Fibroblast of skin of right biceps (primary cell): ENCODE measurements around the gene ACTR5.
A peak's percentile ranks its signal among the peaks of the same experiment; 100 is the strongest.

Source experiments
- DNase-seq: peaks from one replicate; pipeline ENCODE4 v3.0.0-alpha.2; 2013

Gene ACTR5

DNA sequence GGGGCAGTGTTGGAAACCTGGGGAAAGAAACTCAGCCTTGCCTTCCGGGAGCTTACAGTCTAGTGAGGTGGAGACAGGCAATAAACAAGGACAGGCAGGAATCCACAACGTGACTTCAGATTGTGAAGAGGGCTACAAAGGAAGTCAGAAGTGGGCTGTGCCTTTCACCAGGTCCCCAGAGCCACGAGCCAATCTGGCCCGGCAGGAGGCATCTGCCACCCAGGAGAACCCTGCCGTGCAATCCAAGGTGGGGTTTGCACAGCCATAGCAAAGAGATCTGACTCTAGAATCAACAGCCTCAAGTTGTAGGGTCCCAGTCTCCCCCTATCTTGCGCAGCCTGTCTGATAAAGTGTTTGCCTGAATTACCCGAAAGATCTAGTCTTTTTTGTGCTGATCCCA lies 18.5 kb upstream of the ACTR5 start:
- no peak for DNase-seq

DNA sequence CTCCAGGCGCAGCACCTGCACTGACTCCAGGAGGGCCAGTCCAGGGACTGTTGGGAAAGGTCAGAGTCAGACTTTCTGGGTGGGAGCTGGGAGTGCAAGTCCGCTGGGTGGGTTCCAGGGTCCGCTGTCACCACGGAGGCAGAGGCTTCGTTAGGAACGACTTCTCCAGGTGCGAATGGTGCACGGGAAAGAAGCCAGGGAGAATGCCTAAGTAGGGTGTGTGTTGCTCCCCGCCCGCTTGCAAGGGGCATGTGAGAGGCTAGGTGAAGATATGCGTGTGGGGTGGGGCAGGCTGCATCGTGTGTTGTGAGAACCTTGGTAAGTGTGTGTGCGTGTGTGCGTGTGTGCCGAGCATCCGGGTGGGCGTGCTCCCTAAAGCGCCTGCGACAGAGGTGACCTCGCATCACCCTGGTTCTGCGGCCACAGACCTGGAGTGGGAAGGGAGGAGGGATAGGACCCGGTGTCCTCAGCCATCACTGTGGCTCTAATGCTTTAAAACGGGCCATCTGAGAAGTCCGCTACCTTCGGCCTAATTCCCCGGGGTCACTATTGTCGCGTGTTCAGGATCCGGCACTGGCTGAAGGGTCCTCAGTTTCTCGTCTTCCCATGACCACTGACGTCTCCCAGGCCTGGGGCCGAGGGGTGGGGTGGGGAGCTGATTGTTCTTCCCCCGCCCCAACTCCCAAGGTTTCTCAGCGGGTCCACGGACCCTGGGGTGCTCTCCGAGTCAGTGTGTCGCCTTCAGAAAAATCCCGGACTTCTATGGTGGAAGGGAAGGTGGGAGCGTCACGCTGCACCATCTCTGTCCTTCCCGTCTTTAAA lies 17.9 kb upstream of the ACTR5 start:
- no peak for DNase-seq

DNA sequence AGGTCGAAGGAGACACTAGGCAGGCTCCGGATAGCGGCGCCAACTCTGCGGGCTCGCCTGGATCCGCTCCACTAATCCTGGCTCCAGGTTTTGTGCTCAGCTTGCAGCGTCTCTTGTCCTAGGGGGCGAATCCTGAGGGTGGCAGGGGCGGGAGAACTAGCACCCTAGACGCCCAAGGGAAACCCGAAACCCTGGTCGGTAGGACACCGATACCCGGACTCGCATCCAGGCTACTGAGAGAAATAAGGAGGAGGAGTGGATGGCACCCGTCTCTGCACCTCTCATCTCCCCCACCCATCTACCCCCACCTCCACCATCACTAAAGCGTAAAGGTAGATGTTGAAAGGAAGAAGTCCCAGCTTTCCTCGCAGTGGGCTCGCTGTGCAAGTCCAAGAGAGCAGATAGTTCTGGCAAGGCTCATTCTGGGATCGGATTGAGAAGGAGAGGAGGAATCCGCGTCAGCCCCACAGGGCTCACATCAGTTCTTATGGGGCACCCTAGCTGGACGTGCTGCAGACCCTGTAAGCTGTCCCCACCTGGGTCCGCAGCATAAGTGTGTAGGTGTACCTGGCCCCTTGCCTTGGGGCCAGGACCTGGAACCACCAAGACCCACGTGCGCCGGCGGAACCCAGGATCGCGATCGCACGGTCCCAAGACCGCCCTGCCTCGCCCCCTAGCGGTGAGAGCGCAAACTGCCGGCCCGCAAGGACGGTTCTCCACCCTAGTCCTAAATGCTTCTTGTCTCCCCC lies 17.1 kb upstream of the ACTR5 start:
- peak; percentile 57 for DNase-seq

DNA sequence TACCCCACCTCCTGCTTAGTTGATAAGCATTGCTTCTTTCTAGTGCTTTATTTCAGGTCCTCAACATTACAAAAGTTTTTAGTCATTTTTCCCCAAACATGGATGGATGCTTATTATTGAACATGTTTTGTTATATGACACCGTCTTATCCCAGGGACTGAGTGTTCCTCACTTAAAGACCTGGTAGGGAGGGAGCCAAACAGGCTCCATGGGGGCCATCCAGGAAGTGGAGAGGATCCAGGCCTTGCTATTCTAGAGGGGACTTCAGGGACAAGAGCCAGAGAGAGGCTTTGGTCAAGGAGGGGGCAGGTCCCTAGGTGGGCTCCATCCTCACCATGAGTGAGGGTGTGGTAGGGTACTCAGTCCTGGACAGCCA lies 16.5 kb upstream of the ACTR5 start:
- DNase-seq = no peak

DNA sequence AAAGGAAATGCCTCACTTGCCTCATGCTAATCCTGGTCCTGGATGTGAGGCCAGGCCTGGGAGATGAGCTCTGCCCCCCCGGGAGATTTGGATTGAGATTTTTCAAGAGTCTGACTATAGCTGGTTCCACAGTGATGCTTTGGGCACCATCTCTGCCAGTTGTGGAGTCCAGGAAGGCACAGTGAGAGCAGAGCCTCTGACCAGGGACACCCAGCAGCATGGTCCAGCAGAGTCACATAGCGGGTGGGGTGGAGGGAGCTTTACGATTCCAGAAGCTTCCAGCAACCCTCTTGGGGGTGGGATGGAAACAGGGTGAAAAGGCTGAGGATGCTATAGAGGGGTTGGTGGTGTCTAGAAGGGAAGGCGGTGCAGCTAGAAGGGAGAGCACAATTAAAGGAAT lies 15.3 kb upstream of the ACTR5 start:
- DNase-seq = no peak

DNA sequence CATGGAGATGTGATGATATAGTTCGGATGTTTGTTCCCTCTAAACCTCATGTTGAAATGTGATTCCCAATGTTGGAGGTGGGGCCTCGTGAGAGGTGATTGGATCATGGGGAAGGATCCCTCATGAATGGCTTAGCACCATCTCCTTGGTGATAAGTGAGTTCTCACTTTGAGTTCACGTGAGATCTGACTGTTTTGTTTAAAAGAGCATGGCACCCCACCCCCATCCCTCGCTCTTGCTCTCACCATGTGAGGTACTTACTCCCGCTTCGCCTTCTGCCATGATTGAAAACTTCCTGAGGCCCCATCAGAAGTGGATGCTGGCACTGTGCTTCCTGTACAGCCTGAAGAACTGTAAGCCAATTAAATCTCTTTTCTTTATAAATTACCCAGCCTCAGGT lies 13.1 kb upstream of the ACTR5 start:
- DNase-seq = no peak

DNA sequence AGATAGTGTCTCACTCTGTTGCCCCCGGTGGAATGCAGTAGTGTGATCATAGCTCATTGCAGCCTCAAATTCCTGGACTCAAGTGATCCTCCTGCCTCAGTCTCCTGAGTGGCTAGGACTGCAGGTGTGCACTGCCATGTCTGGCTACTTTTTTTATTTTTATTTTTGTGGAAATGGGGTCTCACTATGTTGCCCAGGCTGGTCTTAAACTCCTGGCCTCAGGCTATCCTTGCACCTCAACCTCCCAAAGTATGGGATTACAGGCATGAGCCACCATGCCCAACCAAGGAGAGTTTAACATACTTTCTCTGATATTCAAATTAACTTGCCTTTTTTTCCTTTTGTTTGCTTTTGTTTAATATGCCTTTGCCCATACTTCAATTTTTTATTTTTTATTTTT lies 10.4 kb upstream of the ACTR5 start:
- no peak for DNase-seq

DNA sequence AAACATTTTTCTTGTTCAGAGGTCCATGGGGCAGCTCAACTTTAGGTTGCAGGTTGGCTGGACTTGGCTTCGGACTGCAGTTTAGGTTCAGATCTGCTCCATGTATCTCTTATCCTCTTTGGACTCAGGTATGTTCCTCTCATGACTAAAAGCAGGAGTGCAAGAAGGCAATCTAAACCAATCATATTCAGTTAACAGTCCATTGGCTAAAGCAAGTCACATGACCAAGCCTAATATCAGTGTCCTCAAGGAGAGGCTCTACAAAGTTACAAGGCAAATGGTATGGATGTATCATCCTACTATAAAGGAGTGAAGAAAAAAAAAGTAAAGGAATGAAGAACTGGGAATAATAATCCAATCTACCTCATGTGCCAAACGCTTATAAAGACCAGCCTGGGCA lies 2.5 kb upstream of the ACTR5 start:
- DNase-seq = no peak

DNA sequence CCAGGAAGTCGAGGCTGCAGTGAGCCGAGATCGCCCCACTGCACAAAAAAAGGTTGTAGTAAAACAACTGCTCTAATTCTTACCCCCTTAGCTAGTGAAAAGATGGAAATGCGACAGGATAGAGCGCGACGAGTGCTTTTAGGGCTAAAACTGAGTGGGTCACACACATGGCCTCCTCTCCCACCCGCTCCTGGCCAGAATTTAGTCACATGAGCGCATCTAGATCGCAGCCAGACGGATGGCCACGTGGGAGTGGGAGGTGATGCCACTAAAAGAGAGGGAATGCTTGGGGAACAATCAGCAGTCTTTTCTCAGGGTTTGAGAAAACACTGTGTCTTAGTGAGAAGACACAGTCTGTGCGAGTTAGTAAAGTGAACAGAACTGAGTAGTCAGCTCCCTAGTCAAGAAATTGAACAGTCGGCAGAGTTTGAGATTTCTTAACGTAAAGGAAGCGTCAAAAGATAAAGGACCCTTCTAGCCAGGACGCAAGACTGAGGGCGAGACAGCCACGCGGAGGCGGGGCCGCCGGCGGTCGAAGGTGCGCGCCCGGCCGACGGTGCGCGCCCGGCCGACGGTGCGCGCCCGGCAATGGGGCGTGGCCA lies 664 bp upstream of the ACTR5 start:
- no peak for DNase-seq

DNA sequence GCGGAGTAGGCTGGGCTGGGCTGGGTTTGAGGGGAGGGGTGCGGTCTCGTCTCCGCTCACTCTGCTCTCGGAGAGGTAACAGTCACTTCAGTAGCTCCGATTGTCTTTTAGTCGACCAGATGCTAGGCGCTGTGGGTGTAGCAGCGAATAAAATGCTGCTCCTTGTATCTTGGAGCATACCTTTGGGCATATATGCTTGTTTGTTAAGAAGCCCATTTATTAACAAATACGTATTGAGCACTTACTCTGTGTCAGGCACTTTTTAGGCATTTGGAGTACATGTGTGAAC lies 545 bp downstream of the ACTR5 start:
- no peak for DNase-seq

DNA sequence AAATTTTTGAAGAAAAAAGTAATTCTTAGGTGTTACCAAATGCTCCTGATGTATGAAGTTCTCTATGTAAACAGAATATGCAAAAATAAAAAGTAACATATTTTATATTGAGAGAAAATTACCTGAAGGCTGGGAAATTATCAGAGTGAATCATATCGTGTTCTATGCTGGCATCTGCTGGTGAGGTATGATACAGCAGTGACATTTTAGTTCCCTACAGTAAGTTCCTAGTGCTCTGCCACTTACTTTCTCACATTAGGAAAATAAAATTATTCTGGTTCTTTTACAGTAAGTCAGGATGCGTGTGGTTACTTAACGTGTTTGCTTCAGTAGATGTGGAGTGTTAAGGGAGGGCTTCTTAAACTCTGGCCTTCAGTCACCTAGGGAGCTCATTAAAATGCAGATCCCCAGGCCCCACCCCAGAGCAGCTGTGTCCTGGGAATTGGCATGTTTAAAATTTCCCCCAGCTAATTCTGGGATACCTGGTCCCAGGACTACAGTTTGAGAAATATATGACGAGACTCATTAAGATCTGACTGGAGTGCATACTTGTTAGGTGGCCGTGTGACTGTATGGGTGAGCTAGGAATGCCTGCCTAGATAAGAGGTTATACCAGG lies 3.2 kb downstream of the ACTR5 start:
- peak; percentile 25 for DNase-seq

DNA sequence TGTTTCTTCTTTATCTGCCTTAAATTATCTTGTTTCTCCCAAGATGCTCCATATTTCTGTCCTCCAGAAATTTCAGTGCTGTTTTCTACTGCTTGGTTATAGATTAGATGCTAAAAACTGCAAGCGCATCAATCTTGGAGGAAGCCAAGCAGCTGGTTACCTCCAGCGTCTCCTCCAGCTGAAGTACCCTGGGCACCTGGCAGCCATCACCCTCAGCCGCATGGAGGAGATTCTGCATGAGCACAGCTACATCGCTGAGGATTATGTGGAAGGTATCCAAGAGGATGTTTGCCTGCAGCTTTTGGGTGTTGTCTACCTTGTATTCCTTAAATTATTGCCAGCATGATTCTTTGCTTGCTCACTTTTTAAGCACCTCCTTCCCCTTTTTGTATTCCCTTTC lies 3.8 kb downstream of the ACTR5 start:
- DNase-seq = no peak

DNA sequence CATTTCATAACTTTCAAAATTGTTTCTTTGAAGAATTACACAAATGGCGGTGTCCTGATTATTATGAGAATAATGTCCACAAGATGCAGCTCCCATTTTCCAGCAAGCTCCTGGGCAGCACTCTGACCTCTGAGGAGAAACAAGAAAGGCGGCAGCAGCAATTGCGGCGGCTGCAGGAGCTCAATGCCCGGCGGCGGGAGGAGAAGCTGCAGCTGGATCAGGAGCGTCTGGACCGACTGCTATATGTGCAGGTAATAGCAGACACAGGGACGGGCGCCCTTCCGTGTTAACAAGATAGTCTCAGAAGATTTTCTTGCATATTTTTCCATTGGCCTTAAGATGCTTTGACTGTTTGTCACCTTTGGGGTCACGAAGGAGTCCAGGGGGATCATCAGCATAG lies 6.7 kb downstream of the ACTR5 start:
- DNase-seq = no peak

DNA sequence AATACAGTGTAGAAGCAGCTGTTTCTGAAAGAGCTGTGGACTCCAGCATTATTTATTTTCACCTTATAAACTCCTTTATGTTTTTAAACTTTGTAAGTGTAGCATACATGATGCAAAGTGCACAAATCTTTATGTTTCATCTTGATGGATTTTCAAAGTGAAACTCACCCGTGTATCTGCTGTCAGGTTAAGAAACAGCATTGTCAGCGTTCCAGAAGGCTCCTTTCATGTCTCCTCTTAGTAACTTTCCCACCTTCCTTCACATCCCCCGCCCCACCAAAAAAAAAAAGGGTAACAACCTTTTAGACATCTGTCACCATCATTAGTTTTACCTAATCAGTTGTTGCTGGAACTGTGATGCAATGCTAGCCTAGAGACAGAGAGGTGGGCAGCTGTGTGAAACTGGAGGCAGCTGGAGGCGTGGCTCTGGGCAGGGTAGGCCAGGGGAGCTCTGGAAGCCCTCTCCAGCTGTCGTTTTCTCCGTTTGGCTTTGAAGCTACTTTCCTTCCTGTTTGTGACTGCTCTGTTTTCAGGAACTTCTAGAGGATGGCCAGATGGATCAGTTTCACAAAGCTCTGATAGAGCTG lies 7.2 kb downstream of the ACTR5 start:
- no peak for DNase-seq

DNA sequence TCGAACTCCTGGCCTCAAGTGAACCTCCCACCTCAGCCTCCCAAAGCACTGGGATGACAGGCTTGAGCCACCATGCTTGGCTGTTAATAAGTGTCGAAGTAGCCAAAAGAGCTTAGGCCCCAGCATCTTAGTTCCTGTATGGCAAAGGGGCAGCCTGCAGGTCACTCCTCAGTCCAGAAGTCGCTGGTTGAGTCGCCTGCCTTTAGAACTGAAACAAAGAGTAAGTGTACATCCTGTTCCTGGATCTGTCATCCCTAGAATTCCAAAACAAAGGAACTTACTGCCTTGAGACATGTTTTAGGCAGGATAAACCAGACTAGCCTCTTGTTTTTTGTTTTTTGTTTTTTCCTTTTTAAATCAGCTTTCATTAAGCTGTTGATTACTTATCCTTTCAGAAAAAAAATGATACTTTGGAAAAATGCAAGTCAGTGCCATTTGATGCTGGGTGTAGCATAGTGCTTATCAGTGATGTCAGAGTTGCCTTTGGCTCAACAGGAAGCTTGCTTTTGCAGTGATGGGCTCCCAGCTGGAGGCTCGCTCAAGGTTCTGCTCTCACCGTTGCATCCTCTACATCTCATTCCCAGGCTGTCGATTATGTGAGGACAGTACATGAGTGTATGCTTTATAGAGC lies 9.0 kb downstream of the ACTR5 start:
- DNase-seq = no peak

DNA sequence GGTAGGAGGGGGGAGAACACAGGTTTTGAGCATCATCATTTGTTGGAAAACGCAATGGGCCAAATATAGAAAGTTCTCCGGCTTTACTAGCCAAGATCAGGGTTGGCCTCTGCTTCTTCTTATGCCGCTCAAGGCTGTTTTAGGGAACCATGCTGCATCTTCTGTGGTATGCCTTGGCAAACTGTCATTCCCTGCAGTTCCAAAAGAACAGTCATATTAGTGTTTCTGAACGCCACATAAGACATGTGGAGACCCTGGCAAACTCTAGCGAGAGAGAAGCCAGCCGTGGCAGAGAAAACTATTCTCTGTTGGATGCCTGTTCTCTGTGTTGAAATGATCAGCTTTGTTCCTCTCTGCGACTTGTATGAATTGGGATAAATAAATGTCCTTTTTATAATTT lies 10.8 kb downstream of the ACTR5 start:
- no peak for DNase-seq

DNA sequence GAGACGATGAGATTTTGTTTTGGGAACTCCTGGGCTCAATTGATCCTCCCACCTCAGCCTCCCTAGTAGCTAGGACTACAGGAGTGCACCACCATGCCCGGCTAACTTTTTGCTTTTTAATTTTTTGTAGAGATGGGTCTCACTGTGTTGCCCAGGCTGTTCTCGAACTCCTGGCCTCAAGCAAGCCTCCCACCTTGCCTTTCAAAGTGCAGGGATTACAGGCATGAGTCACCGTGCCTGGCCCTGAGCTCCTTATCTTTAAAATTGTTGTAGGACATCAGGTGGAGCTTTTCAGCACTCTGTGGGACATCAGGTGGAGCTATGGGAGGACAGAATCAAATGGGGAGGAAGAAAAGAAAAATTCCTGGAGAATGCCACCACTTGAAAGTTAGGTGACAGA lies 12.7 kb downstream of the ACTR5 start:
- DNase-seq = no peak

DNA sequence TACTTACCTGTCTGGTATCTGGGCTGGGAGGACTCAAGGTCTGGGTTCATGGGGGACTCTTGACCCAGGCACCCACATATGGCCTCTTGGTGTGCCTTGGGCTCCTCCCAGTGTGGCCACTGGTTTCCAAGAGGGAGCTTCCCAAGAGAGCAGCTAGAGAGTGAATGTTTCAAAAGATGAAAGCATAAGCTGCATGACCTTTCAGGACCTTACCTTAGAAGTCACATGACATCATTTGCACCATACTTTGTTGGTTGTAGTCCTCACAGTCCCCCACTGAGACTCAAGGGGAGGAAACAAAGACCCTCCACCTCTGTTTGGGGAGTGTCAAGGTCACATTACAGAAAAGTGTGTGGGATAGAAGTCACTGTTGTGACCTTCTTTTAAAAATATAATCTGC lies 13.9 kb downstream of the ACTR5 start:
- DNase-seq = no peak

DNA sequence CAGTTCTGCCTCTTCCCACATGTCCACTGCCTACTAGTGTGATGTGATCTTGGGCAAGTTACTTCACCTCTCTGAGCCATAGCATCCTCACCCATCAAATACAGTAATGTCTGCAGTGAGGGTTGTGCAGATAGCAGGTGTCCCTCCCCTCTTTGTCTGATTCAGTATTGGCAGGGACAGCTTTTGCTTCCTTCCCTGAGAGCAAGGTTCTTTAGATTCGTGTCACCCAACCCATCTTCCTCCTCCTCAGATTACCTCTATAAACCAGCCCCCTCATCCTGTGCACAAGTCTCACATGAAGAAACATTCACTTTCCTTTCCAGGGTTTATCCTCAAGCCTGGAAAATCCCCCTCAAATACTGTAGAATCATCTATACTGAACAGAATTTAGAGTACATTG lies 15.4 kb downstream of the ACTR5 start:
- DNase-seq = no peak

DNA sequence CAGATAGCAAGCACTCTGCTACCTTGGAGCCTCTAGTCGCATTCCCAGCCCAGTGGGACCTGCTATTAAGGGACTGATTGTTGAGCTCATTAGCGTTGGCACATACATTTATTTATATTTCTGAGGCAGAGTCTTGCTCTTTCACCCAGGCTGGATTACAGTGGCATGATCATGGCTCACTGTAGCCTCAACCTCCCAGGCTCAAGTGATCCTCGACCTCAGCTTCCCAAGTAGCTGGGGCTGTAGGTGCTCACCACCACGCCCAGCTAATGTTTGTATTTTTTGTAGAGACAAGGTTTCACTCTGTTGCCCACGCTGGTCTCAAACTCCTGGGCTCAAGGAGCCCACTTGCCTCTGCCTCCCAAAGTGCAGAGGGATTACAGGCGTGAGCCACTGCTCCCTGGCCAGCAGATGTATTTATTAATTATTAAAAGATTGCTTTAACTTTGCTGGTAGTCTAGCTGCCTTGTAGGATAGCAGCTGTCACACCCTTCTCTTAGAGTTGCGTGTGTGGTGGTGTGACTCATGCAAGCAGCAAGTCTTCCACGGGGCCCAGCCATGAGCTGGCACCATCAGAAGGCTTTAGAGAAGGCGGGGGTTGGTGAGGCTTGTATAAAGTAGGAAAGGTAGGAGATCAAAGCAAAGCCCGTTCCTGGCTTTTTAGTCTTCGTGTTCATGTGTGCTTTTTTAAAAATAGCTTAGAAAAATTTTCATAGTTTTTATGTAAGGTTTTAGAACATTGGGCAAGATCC lies 16.5 kb downstream of the ACTR5 start:
- peak; percentile 85 for DNase-seq

DNA sequence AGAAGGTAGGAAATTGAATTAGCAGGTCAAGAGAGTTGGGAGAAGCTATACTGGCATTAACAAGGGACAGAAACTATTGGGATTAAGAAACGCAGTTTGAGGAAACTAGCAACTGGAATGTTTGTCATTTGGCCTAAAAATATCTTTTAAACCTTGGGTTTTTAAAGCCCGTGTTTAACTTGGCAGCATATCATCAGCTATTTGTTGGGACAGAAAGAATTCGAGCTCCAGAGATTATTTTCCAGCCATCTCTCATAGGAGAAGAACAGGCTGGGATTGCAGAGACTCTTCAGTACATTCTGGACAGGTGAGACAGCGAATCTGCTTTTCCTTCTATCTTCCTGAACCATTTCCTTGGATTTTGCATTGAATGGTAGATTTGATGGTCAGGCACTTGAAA lies 17.8 kb downstream of the ACTR5 start:
- no peak for DNase-seq
